Osteoblast (primary cell): ENCODE data around the gene SLC1A4. TPM values are rescaled to one million over a fixed set of nuclear protein-coding genes. Genes with fewer than 3 reads are reported as not detected.

Source experiments
- DNase-seq: peaks from one replicate; pipeline ENCODE4 v3.0.0; 2011; ENCODE audit warnings: low spot score, mixed read lengths; ENCODE audit not compliant: insufficient read length; ENCODE audit errors: missing footprints
- H2AFZ ChIP-seq: 2 replicates; pipeline ENCODE4 v1.6.0; 2011; ENCODE audit warnings: mild to moderate bottlenecking, low read length
- H3K27ac ChIP-seq: 2 replicates; pipeline ENCODE4 v1.5.1; 2011; ENCODE audit warnings: mild to moderate bottlenecking, low read depth, low read length, moderate library complexity
- H3K27me3 ChIP-seq: 2 replicates; pipeline ENCODE4 v1.6.0; 2012; ENCODE audit warnings: mild to moderate bottlenecking, control low read depth, inconsistent platforms, low read length, moderate library complexity; ENCODE audit not compliant: insufficient read depth
- H3K36me3 ChIP-seq: 2 replicates; pipeline ENCODE4 v1.5.1; 2011; ENCODE audit warnings: mild to moderate bottlenecking, low read length, control low read depth, moderate library complexity; ENCODE audit not compliant: insufficient read depth
- H3K4me1 ChIP-seq: 2 replicates; pipeline ENCODE4 v1.5.1; 2011; ENCODE audit warnings: mild to moderate bottlenecking, low read length, control low read depth, moderate library complexity; ENCODE audit not compliant: insufficient read depth
- H3K4me2 ChIP-seq: 2 replicates; pipeline ENCODE4 v1.6.0; 2011; ENCODE audit warnings: mild to moderate bottlenecking, low read length; ENCODE audit not compliant: insufficient read depth
- H3K4me3 ChIP-seq: fragments of 200-600 bp; sonication (generic); 3 replicates; pipeline ENCODE4 v1.5.1; 2012; ENCODE audit warnings: mild to moderate bottlenecking, low read length, inconsistent platforms; ENCODE audit not compliant: insufficient read depth
- H3K79me2 ChIP-seq: 2 replicates; pipeline ENCODE4 v1.6.0; 2012; ENCODE audit warnings: mild to moderate bottlenecking, low read length, control low read depth, inconsistent platforms; ENCODE audit not compliant: insufficient read depth
- H3K9me3 ChIP-seq: 2 replicates; pipeline ENCODE4 v1.5.1; 2011; ENCODE audit warnings: low read depth, low read length, control low read depth
- H4K20me1 ChIP-seq: 2 replicates; pipeline ENCODE4 v1.6.0; 2012; ENCODE audit warnings: mild to moderate bottlenecking, low read length, control low read depth; ENCODE audit not compliant: insufficient read depth
- CTCF ChIP-seq: IDR thresholded peaks from 2 replicates; pipeline ENCODE4 v1.5.1; 2011; ENCODE audit warnings: mild to moderate bottlenecking, low read depth, low read length, moderate library complexity; ENCODE audit errors: extremely low read depth
- total RNA-seq: library from RNA; depleted of rRNA; stranded (reverse); fragments of >200 nt; gene quantifications from 2 replicates; pipeline ENCODE4 v1.2.3, GENCODE V29; 2012

The SLC1A4 gene
- total RNA-seq, 1 donor: 49.2 TPM

- Histone ChIP-seq H3K27ac (no peak overlapping the region), H2AFZ (no peak overlapping the region), H3K4me3 (no peak overlapping the region), H3K27me3 (no peaks in the 10 kb centered on the region), H4K20me1 (no peaks in the 10 kb centered on the region), H3K36me3 (peaks cover 45% of the 10 kb centered on the region), H3K4me1 (no peaks in the 10 kb centered on the region), H3K79me2 (no peaks in the 10 kb centered on the region), H3K9me3 (no peaks in the 10 kb centered on the region), H3K4me2 (no peak overlapping the region)
- no peak for TF ChIP-seq CTCF
- no peak for DNase-seq
These were observed 24.6 kb downstream of the SLC1A4 start for GRCh38 chr2:65013776-65014175.

- H3K4me3 ChIP-seq: no peak overlapping the region
- H4K20me1 ChIP-seq: no peaks in the 10 kb centered on the region
- peaks cover 47% of the 10 kb centered on the region for H3K36me3 ChIP-seq
- H3K4me1 ChIP-seq: no peaks in the 10 kb centered on the region
- DNase-seq: no peak
- no peak overlapping the region for H3K27ac ChIP-seq
- no peak for TF ChIP-seq CTCF
- no peaks in the 10 kb centered on the region for H3K27me3 ChIP-seq
- H2AFZ ChIP-seq: no peak overlapping the region
- H3K79me2 ChIP-seq: no peaks in the 10 kb centered on the region
- no peak overlapping the region for H3K4me2 ChIP-seq
- H3K9me3 ChIP-seq: no peaks in the 10 kb centered on the region
These were observed 26.5 kb downstream of the SLC1A4 start for GRCh38 chr2:65015731-65016130.

- no peaks in the 10 kb centered on the region for H3K27me3 ChIP-seq
- no peak overlapping the region for H2AFZ ChIP-seq
- no peak overlapping the region for H3K4me3 ChIP-seq
- no peak for DNase-seq
- no peaks in the 10 kb centered on the region for H3K4me1 ChIP-seq
- H3K4me2 ChIP-seq: no peak overlapping the region
- TF ChIP-seq CTCF: no peak
- no peak overlapping the region for H3K27ac ChIP-seq
- no peaks in the 10 kb centered on the region for H4K20me1 ChIP-seq
- peaks cover 49% of the 10 kb centered on the region for H3K36me3 ChIP-seq
- no peaks in the 10 kb centered on the region for H3K79me2 ChIP-seq
- no peaks in the 10 kb centered on the region for H3K9me3 ChIP-seq
These were observed 27.6 kb downstream of the SLC1A4 start for GRCh38 chr2:65016789-65017188.

GRCh38 chr2:65017335-65017734 is 28.1 kb downstream of the SLC1A4 start:
- no peak overlapping the region for H2AFZ ChIP-seq
- H3K27ac ChIP-seq: no peak overlapping the region
- no peaks in the 10 kb centered on the region for H3K4me1 ChIP-seq
- no peaks in the 10 kb centered on the region for H3K79me2 ChIP-seq
- H3K4me2 ChIP-seq: no peak overlapping the region
- H3K36me3 ChIP-seq: peaks cover 53% of the 10 kb centered on the region
- no peak overlapping the region for H3K4me3 ChIP-seq
- H3K9me3 ChIP-seq: no peaks in the 10 kb centered on the region
- no peaks in the 10 kb centered on the region for H3K27me3 ChIP-seq
- H4K20me1 ChIP-seq: no peaks in the 10 kb centered on the region
- TF ChIP-seq CTCF: peak; percentile 30
- DNase-seq: no peak
